ENCODE measurements around the gene TTC1.
"Not testable (repeated sequence)": the region's sequence is repeated elsewhere in the genome, so short reads cannot be mapped to it uniquely, and the experiment has no call there.

TTC1 gene

GRCh38 chr5:160001457-160001856, 7.5 kb upstream of the TTC1 start:
- no peak for DNase-seq

GRCh38 chr5:160007514-160007913, 1.4 kb upstream of the TTC1 start:
- no peak for DNase-seq

GRCh38 chr5:160008529-160008876, 436 bp upstream of the TTC1 start:
- not testable (repeated sequence) for DNase-seq

- peak in 1 of 2 experiments; percentile 26 for DNase-seq
Observed at GRCh38 chr5:160009591-160009989, 651 bp downstream of the TTC1 start.

GRCh38 chr5:160011471-160011870, 2.5 kb downstream of the TTC1 start:
- no peak for DNase-seq

- not testable (repeated sequence) for DNase-seq
Observed at GRCh38 chr5:160014197-160014596, 5.3 kb downstream of the TTC1 start.

- no peak for DNase-seq
Observed at GRCh38 chr5:160018945-160019625, 10.1 kb downstream of the TTC1 start.

- no peak for DNase-seq
Observed at GRCh38 chr5:160020266-160020770, 11.4 kb downstream of the TTC1 start.

GRCh38 chr5:160020964-160021363, 12.0 kb downstream of the TTC1 start:
- no peak for DNase-seq

- peak; percentile 82 to 89 for DNase-seq
Observed at GRCh38 chr5:160021831-160022446, 13.0 kb downstream of the TTC1 start.

- DNase-seq, result no peak
Observed at GRCh38 chr5:160023007-160023907, 14.3 kb downstream of the TTC1 start.

GRCh38 chr5:160023908-160024630, 15.1 kb downstream of the TTC1 start:
- no peak for DNase-seq

GRCh38 chr5:160029004-160029403, 20.1 kb downstream of the TTC1 start:
- DNase-seq, result no peak

- DNase-seq, result no peak
Observed at GRCh38 chr5:160029540-160030139, 20.7 kb downstream of the TTC1 start.

GRCh38 chr5:160030631-160031377, 21.9 kb downstream of the TTC1 start:
- no peak for DNase-seq

- DNase-seq, result no peak
Observed at GRCh38 chr5:160033546-160034252, 24.8 kb downstream of the TTC1 start.

- DNase-seq, result no peak
Observed at GRCh38 chr5:160036243-160036642, 27.3 kb downstream of the TTC1 start.

- no peak for DNase-seq
Observed at GRCh38 chr5:160036884-160037283, 27.9 kb downstream of the TTC1 start.

GRCh38 chr5:160039810-160040470, 31.0 kb downstream of the TTC1 start:
- no peak for DNase-seq

- DNase-seq, result no peak
Observed at GRCh38 chr5:160040471-160040835, 31.5 kb downstream of the TTC1 start.

GRCh38 chr5:160042671-160043070, 33.7 kb downstream of the TTC1 start:
- DNase-seq, result no peak

Measured in Kasumi-1 (cell line).